Embryonic facial prominence (tissue), 1 donor: ENCODE results near the gene EPM2AIP1.
"Not testable (repeated sequence)": the region's sequence is repeated elsewhere in the genome, so short reads cannot be mapped to it uniquely, and the experiment has no call there.

ENCODE experiments used
- DNase-seq: peaks from one replicate; pipeline ENCODE4 v3.0.0-alpha.2; 2016; ENCODE audit errors: extremely low spot score

The EPM2AIP1 gene

DNA sequence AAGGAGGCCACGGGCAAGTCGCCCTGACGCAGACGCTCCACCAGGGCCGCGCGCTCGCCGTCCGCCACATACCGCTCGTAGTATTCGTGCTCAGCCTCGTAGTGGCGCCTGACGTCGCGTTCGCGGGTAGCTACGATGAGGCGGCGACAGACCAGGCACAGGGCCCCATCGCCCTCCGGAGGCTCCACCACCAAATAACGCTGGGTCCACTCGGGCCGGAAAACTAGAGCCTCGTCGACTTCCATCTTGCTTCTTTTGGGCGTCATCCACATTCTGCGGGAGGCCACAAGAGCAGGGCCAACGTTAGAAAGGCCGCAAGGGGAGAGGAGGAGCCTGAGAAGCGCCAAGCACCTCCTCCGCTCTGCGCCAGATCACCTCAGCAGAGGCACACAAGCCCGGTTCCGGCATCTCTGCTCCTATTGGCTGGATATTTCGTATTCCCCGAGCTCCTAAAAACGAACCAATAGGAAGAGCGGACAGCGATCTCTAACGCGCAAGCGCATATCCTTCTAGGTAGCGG, at the start of gene EPM2AIP1:
EPM2AIP1 (minus strand) TSS at position 326 of the 520 bp plus-strand sequence; CDS start at position 272, 54 bp downstream.
- peak; percentile 100 for DNase-seq

DNA sequence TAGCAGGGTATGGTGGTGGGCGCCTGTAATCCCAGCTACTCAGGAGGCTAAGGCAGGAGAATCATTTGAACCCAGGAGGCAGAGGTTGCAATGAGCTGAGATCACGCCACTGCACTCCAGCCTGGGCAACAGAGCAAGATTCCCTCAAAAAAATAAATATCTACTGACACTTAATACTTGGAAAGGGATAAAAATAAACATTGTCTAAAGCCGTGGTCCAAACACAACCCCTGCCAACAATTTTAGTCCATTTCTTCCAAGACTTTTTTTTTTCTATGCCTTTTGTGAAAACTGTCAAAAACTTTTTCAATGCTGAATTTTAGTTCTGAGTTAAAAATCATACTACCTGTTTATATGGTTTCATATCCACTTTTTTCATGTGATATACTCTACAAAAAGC, 49.8 kb upstream of the EPM2AIP1 start:
- DNase-seq: not testable (repeated sequence)

GRCh38 chr3:37041546-37042195, 48.7 kb upstream of the EPM2AIP1 start:
- DNase-seq: no peak

- DNase-seq: no peak
Observed at GRCh38 chr3:37040231-37040630, 47.3 kb upstream of the EPM2AIP1 start.

- DNase-seq: no peak
Observed at GRCh38 chr3:37039161-37039846, 46.4 kb upstream of the EPM2AIP1 start.

DNA sequence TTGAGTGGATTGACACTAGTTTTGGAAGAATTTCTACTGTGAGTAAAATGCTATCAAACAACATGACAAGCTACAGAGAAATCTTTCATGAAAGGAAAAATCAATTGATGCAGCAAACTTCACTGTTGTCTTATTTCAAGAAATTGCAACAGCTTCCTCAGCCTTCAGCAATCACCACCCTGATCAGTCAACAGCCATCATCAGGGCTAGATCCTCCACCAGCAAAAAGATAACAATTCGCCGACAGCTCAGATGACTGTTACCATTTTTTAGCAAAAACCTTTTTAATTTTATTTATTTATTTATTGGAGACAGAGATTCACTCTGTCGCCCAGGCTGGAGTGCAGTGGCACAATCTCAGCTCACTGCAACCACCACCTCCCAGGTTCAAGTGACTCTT, 44.4 kb upstream of the EPM2AIP1 start:
- DNase-seq: no peak

DNA sequence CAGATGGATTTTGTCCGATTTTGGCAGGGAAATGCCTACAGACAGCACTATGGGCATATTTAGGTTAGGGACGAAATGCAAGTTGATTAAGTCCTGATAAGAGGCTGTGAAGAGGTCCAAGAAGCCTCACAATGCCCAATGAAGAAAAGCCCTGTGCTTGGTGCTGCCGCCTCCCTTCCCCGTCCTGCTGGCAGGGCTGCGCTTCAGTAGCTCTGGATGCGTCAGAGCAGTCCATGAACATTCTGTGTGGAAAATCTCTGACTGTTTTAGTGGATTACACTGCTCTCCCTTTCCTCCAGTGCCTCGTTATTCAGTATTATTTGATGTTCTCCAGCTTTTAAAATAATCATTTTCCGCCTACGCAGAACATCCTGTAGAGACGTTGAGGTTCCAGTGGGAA, 40.0 kb upstream of the EPM2AIP1 start:
- DNase-seq: no peak

DNA sequence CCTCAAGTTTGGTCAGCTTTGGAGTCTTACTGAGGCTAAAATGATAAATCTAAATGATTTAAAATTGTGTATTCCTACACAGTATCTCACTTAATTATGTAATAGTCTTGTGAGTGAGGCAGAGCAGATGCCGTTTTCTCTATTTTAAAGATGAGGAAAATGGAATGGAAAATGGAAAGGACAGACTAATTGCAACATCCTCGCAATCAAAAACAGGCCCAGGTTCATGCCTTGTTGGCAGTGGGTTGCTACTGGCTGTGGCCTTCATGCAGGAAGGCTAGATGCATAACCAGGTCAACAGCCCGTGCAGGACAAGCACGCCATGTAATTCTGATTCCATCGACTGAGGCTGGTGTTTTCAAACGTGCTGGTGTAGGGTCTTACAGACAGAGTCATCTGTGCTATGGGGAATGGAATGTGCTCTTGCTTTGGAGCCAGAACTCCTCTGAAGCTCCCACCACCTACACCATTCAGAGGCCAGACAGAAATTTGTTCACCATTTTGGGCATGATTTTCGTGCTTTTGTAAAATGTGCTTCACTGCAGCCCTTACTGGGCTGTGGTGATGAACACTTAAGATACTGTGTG, 38.3 kb upstream of the EPM2AIP1 start:
- no peak for DNase-seq

- DNase-seq: no peak
Observed at GRCh38 chr3:37030588-37030987, 37.7 kb upstream of the EPM2AIP1 start.

GRCh38 chr3:37029516-37030163, 36.7 kb upstream of the EPM2AIP1 start:
- DNase-seq: no peak

GRCh38 chr3:37029111-37029510, 36.2 kb upstream of the EPM2AIP1 start:
- DNase-seq: no peak

- DNase-seq: no peak
Observed at GRCh38 chr3:37028329-37028728, 35.4 kb upstream of the EPM2AIP1 start.

DNA sequence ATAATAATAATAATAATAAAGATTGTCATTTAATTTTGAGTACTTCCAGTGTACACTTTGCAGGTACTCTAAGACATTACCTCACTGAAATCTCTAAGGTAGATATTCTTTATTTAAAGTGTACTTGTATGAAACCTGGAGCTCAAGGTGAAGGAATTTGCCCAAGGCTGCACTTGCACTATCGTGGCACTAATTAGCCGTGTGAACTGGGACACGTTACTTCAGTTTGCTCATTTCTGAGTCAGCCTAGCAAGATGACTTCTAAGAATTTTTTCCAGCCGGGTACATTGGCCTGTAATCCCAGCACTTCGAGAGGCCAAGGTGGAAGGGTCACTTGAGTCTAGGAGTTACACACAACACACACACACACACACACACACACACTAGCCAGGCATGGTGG, 33.9 kb upstream of the EPM2AIP1 start:
- no peak for DNase-seq

GRCh38 chr3:37025561-37026335, 32.8 kb upstream of the EPM2AIP1 start:
- DNase-seq: no peak

GRCh38 chr3:37024820-37025405, 32.0 kb upstream of the EPM2AIP1 start:
- DNase-seq: no peak

- no peak for DNase-seq
Observed at GRCh38 chr3:37024092-37024491, 31.2 kb upstream of the EPM2AIP1 start.

DNA sequence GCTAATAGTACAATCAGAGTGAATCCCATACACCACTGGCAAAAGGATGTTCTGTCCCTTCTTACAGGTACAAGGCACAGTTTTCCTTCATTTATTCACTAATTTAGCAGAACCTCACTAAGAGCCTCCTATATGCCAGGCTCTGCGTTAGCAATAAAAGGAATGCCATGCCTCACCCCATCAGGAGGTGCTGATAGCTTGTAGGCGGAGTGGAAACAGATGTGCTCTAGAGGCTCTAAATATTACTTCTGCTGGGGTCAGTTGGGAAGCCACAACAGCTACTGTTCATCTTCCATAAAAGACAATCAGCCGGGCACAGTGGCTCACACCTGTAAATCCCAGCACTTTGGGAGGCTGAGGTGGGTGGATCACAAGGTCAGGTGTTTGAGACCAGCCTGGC, 24.8 kb upstream of the EPM2AIP1 start:
- no peak for DNase-seq

DNA sequence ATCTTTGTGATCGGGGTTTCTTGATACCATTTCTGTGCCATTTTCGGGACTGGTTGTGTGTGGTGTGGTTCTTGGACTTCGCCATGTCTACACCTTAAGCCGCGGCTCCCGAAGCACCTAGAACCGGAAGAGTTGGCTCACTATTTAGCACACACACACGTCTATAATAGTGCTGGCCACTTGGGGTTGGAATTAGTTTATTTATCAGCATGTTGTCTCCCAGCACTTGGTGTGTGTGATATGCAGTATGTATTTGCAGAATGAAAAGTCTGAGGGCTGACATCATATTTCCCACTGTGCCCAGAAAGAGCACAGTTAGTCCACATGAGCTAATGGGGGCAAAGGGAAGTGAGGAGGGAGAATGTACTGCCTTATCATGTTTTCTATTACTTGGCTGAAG, 24.0 kb upstream of the EPM2AIP1 start:
- DNase-seq: no peak

- no peak for DNase-seq
Observed at GRCh38 chr3:37015642-37016041, 22.7 kb upstream of the EPM2AIP1 start.

- no peak for DNase-seq
Observed at GRCh38 chr3:37014620-37015019, 21.7 kb upstream of the EPM2AIP1 start.
